ENCODE results near the gene CFLAR. TPM values are rescaled to one million over a fixed set of nuclear protein-coding genes. Genes with fewer than 3 reads are reported as not detected.

CFLAR gene
- total RNA-seq, 1 donor from 2014 or later, result 62.6 TPM

- H3K9ac ChIP-seq (ENCODE audit: low read depth in 1 of 3, low read length in 3 of 3), result no peak overlapping the region
- no peaks in the 10 kb centered on the region for H3K9me3 ChIP-seq (ENCODE audit: control insufficient read depth in 3 of 3, low read length in 3 of 3)
- H3K4me1 ChIP-seq (ENCODE audit: control insufficient read depth in 3 of 3, insufficient read depth in 3 of 3, low read length in 3 of 3), result no peaks in the 10 kb centered on the region
- H3K27ac ChIP-seq (ENCODE audit: low read depth, low read length), result no peak overlapping the region
- no peak overlapping the region for H3K4me3 ChIP-seq (ENCODE audit: low read length in 3 of 3)
- no peaks in the 10 kb centered on the region for H3K27me3 ChIP-seq (ENCODE audit: control insufficient read depth in 3 of 3, insufficient read depth in 3 of 3, low read length in 3 of 3)
- no peaks in the 10 kb centered on the region for H3K36me3 ChIP-seq (ENCODE audit: control insufficient read depth in 3 of 3, insufficient read depth in 3 of 3, low read length in 3 of 3)
Observed at GRCh38 chr2:201100497-201100896, 15.5 kb upstream of the CFLAR start.

GRCh38 chr2:201105759-201106158 lies 10.2 kb upstream of the CFLAR start:
- no peak overlapping the region for H3K27ac ChIP-seq (ENCODE audit: low read depth, low read length)
- H3K4me3 ChIP-seq (ENCODE audit: low read length in 3 of 3), result no peak overlapping the region
- peaks cover 2 to 7% (median 4%) of the 10 kb centered on the region in 3 donors for H3K4me1 ChIP-seq (ENCODE audit: control insufficient read depth in 3 of 3, insufficient read depth in 3 of 3, low read length in 3 of 3)
- no peak overlapping the region for H3K9ac ChIP-seq (ENCODE audit: low read depth in 1 of 3, low read length in 3 of 3)
- no peaks in the 10 kb centered on the region for H3K27me3 ChIP-seq (ENCODE audit: control insufficient read depth in 3 of 3, insufficient read depth in 3 of 3, low read length in 3 of 3)
- no peaks in the 10 kb centered on the region for H3K36me3 ChIP-seq (ENCODE audit: control insufficient read depth in 3 of 3, insufficient read depth in 3 of 3, low read length in 3 of 3)
- H3K9me3 ChIP-seq (ENCODE audit: control insufficient read depth in 3 of 3, low read length in 3 of 3), result no peaks in the 10 kb centered on the region

DNA sequence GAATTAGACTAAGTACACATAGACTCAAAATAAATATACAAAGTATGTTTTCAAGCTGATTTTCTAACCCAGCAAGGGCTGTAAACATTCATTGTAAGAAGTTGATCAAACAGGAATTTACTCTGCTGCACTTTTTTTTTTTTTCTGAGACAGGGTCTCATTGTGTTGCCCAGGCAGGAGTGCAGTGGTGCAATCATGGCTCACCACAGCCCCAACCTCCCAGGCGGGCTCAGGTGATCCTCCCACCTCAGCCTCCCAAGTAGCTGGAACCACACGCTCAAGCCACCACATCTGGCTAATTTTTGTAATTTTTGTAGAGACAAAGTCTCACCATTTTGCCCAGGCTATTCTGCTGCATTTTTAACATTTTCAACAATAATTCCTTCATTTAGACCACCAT lies 8.3 kb upstream of the CFLAR start:
- Histone ChIP-seq H3K4me3 (ENCODE audit: low read length in 3 of 3) (no peak overlapping the region), H3K36me3 (ENCODE audit: control insufficient read depth in 3 of 3, insufficient read depth in 3 of 3, low read length in 3 of 3) (no peaks in the 10 kb centered on the region), H3K4me1 (ENCODE audit: control insufficient read depth in 3 of 3, insufficient read depth in 3 of 3, low read length in 3 of 3) (peaks cover 2 to 13% (median 4%) of the 10 kb centered on the region in 3 donors), H3K9ac (ENCODE audit: low read depth in 1 of 3, low read length in 3 of 3) (no peak overlapping the region), H3K27ac (ENCODE audit: low read depth, low read length) (no peak overlapping the region), H3K9me3 (ENCODE audit: control insufficient read depth in 3 of 3, low read length in 3 of 3) (no peaks in the 10 kb centered on the region), H3K27me3 (ENCODE audit: control insufficient read depth in 3 of 3, insufficient read depth in 3 of 3, low read length in 3 of 3) (no peaks in the 10 kb centered on the region)

- H3K36me3 ChIP-seq (ENCODE audit: control insufficient read depth in 3 of 3, insufficient read depth in 3 of 3, low read length in 3 of 3), result no peaks in the 10 kb centered on the region
Observed at GRCh38 chr2:201108341-201108740, 7.6 kb upstream of the CFLAR start.

DNA sequence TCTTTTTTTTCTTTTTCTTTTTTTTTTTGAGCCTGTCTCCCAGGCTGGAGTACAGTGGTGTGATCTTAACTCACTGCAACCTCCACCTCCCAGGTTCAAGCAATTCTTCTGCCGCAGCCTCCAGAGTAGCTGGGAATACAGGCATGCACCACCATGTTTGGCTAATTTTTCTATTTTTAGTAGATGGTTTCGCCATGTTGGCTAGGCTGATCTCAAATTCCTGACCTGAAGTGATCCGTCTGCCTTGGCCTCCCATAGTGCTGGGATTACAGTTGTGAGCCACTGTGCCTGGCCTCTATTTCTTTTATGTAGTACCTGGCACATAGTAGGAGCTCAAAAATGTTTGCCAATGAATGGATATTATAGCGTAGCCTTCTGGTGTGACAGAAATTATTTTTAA lies 6.8 kb upstream of the CFLAR start:
- Histone ChIP-seq H3K36me3 (ENCODE audit: control insufficient read depth in 3 of 3, insufficient read depth in 3 of 3, low read length in 3 of 3) (no peaks in the 10 kb centered on the region), H3K9me3 (ENCODE audit: control insufficient read depth in 3 of 3, low read length in 3 of 3) (no peaks in the 10 kb centered on the region), H3K4me1 (ENCODE audit: control insufficient read depth in 3 of 3, insufficient read depth in 3 of 3, low read length in 3 of 3) (peaks cover 2 to 13% (median 4%) of the 10 kb centered on the region in 3 donors), H3K9ac (ENCODE audit: low read depth in 1 of 3, low read length in 3 of 3) (no peak overlapping the region), H3K4me3 (ENCODE audit: low read length in 3 of 3) (no peak overlapping the region), H3K27me3 (ENCODE audit: control insufficient read depth in 3 of 3, insufficient read depth in 3 of 3, low read length in 3 of 3) (no peaks in the 10 kb centered on the region), H3K27ac (ENCODE audit: low read depth, low read length) (no peak overlapping the region)

More at GRCh38 chr2:201108341-201108740, 7.6 kb upstream of the CFLAR start:
- Histone ChIP-seq H3K4me1 (ENCODE audit: control insufficient read depth in 3 of 3, insufficient read depth in 3 of 3, low read length in 3 of 3) (peaks cover 2 to 13% (median 4%) of the 10 kb centered on the region in 3 donors), H3K27ac (ENCODE audit: low read depth, low read length) (no peak overlapping the region), H3K9ac (ENCODE audit: low read depth in 1 of 3, low read length in 3 of 3) (no peak overlapping the region), H3K4me3 (ENCODE audit: low read length in 3 of 3) (no peak overlapping the region), H3K9me3 (ENCODE audit: control insufficient read depth in 3 of 3, low read length in 3 of 3) (no peaks in the 10 kb centered on the region), H3K27me3 (ENCODE audit: control insufficient read depth in 3 of 3, insufficient read depth in 3 of 3, low read length in 3 of 3) (no peaks in the 10 kb centered on the region)

DNA sequence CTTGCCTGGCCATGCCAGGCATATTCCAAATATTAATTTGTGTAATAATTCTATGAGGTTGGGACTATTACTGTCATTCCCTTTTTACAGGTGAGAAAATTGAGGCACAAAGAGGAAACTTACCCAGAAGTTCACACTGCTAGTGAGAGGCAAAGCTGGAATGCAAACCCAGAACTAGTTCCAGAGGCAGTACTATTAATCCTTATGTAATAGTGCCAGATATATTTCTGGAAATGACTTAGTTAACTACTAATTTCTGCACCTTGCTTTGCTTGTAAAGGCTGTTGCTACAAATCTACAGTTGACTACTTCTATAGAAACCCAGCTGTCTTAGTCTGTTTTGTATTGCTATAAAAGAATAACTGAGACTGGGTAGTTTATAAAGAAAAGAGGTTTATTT lies 5.3 kb upstream of the CFLAR start:
- peak overlapping the region; percentile 85 for H3K27ac ChIP-seq (ENCODE audit: low read depth, low read length)
- H3K9ac ChIP-seq (ENCODE audit: low read depth in 1 of 3, low read length in 3 of 3), result peak overlapping the region in 2 of 3 donors; percentile 0 to 45
- no peaks in the 10 kb centered on the region for H3K9me3 ChIP-seq (ENCODE audit: control insufficient read depth in 3 of 3, low read length in 3 of 3)
- H3K4me3 ChIP-seq (ENCODE audit: low read length in 3 of 3), result no peak overlapping the region
- H3K27me3 ChIP-seq (ENCODE audit: control insufficient read depth in 3 of 3, insufficient read depth in 3 of 3, low read length in 3 of 3), result no peaks in the 10 kb centered on the region
- H3K36me3 ChIP-seq (ENCODE audit: control insufficient read depth in 3 of 3, insufficient read depth in 3 of 3, low read length in 3 of 3), result no peaks in the 10 kb centered on the region
- peaks cover 2 to 13% (median 8%) of the 10 kb centered on the region in 3 donors for H3K4me1 ChIP-seq (ENCODE audit: control insufficient read depth in 3 of 3, insufficient read depth in 3 of 3, low read length in 3 of 3)

DNA sequence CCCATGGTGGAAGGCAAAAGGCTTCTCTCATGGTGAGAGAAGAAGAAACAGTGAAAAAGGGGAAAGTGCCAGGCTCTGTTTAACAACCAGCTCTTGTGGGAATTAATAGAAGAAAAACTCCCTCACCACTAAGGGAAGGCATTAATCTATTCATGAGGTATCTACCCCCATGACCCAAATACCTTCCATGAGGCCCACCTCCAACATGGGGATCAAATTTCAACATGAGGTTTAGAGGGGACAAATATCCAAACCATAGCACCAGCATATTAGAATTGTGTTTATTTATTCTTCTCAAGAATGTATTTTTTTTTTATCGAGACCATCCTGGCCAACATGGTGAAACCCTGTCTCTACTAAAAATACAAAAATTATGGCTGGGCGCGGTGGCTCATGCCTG lies 4.9 kb upstream of the CFLAR start:
- H3K4me3 ChIP-seq (ENCODE audit: low read length in 3 of 3), result no peak overlapping the region
- no peaks in the 10 kb centered on the region for H3K27me3 ChIP-seq (ENCODE audit: control insufficient read depth in 3 of 3, insufficient read depth in 3 of 3, low read length in 3 of 3)
- peak overlapping the region; percentile 85 for H3K27ac ChIP-seq (ENCODE audit: low read depth, low read length)
- peaks cover 2 to 13% (median 8%) of the 10 kb centered on the region in 3 donors for H3K4me1 ChIP-seq (ENCODE audit: control insufficient read depth in 3 of 3, insufficient read depth in 3 of 3, low read length in 3 of 3)
- no peaks in the 10 kb centered on the region for H3K9me3 ChIP-seq (ENCODE audit: control insufficient read depth in 3 of 3, low read length in 3 of 3)
- H3K36me3 ChIP-seq (ENCODE audit: control insufficient read depth in 3 of 3, insufficient read depth in 3 of 3, low read length in 3 of 3), result peaks cover 0 to under 1% (median 0%) of the 10 kb centered on the region in 3 donors
- H3K9ac ChIP-seq (ENCODE audit: low read depth in 1 of 3, low read length in 3 of 3), result peak overlapping the region in 1 of 3 donors; percentile 45

DNA sequence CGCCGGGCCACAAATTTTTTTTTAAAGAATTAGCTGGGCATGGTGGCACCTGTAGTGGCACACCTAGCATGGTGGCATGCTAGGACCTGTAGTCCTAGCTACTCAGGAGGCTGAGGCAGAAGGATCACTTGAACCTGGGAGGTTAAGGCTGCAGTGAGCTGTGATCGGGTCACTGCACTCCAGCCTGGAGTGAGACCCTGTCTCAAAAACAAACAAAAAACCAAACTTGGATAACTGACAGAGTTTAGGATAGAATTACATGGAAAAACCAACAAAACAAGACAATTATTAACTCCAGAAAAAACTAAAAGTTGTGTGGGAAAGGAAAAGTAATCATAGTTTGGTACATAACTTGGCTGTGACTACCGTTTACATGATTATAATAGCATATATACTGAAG lies 1.6 kb upstream of the CFLAR start:
- no peak overlapping the region for H3K27ac ChIP-seq (ENCODE audit: low read depth, low read length)
- H3K4me3 ChIP-seq (ENCODE audit: low read length in 3 of 3), result no peak overlapping the region
- no peaks in the 10 kb centered on the region for H3K27me3 ChIP-seq (ENCODE audit: control insufficient read depth in 3 of 3, insufficient read depth in 3 of 3, low read length in 3 of 3)
- peaks cover 7 to 20% (median 8%) of the 10 kb centered on the region in 3 donors for H3K4me1 ChIP-seq (ENCODE audit: control insufficient read depth in 3 of 3, insufficient read depth in 3 of 3, low read length in 3 of 3)
- no peaks in the 10 kb centered on the region for H3K9me3 ChIP-seq (ENCODE audit: control insufficient read depth in 3 of 3, low read length in 3 of 3)
- H3K9ac ChIP-seq (ENCODE audit: low read depth in 1 of 3, low read length in 3 of 3), result no peak overlapping the region
- H3K36me3 ChIP-seq (ENCODE audit: control insufficient read depth in 3 of 3, insufficient read depth in 3 of 3, low read length in 3 of 3), result peaks cover 0 to 2% (median 0%) of the 10 kb centered on the region in 3 donors

- Histone ChIP-seq H3K27me3 (ENCODE audit: control insufficient read depth in 3 of 3, insufficient read depth in 3 of 3, low read length in 3 of 3) (no peaks in the 10 kb centered on the region), H3K36me3 (ENCODE audit: control insufficient read depth in 3 of 3, insufficient read depth in 3 of 3, low read length in 3 of 3) (peaks cover 0 to 2% (median 0%) of the 10 kb centered on the region in 3 donors), H3K4me1 (ENCODE audit: control insufficient read depth in 3 of 3, insufficient read depth in 3 of 3, low read length in 3 of 3) (peaks cover 6 to 21% (median 7%) of the 10 kb centered on the region in 3 donors), H3K27ac (ENCODE audit: low read depth, low read length) (peak overlapping the region; percentile 98), H3K9me3 (ENCODE audit: control insufficient read depth in 3 of 3, low read length in 3 of 3) (no peaks in the 10 kb centered on the region), H3K4me3 (ENCODE audit: low read length in 3 of 3) (no peak overlapping the region), H3K9ac (ENCODE audit: low read depth in 1 of 3, low read length in 3 of 3) (no peak overlapping the region)
Observed at GRCh38 chr2:201114846-201115245, 1.1 kb upstream of the CFLAR start.

DNA sequence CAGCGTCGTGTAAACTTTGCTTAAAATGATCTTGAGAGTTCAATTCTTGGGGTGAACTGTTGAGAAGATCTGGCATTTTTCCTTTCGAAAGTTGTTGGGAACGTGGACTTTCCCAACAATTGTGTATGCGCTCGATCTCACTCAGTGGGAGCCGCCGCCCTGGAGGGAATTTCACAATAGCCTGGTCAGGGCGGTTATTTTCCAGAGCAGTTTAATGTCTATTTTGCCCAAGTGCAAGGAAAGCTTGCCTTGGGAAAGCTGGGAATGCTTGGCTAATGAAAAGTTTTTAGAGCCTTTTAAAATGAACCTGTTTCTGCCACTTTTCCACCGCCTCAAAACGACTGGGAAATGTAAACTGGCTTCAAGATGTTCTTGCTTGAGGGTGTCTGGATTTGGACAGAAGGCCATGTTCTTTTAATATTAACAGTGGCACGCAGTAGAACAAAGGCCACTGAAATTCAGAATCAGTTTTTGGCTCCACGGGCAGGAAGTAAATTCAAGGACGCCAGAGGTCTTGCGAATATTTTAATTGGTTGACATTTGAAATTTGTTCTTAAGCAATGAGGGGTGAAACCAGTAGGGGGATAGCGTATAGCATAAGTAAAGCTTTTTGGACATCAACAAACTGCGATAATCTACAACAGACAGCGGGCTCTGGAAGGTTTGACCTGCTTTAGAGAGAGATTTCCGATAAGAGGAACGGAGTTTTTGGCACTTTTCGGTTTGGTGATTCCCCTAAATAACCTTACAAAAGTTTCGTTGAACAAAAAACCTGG lies 1.2 kb downstream of the CFLAR start:
- peaks cover 16 to 25% (median 20%) of the 10 kb centered on the region in 3 donors for H3K4me1 ChIP-seq (ENCODE audit: control insufficient read depth in 3 of 3, insufficient read depth in 3 of 3, low read length in 3 of 3)

More for the DNA sequence above, 1.2 kb downstream of the CFLAR start:
- H3K4me3 ChIP-seq (ENCODE audit: low read length in 3 of 3), result peak overlapping the region; percentile 87 to 91 (median 90)
- peak overlapping the region; percentile 98 for H3K27ac ChIP-seq (ENCODE audit: low read depth, low read length)
- H3K36me3 ChIP-seq (ENCODE audit: control insufficient read depth in 3 of 3, insufficient read depth in 3 of 3, low read length in 3 of 3), result peaks cover 0 to 2% (median 0%) of the 10 kb centered on the region in 3 donors
- no peaks in the 10 kb centered on the region for H3K9me3 ChIP-seq (ENCODE audit: control insufficient read depth in 3 of 3, low read length in 3 of 3)
- no peaks in the 10 kb centered on the region for H3K27me3 ChIP-seq (ENCODE audit: control insufficient read depth in 3 of 3, insufficient read depth in 3 of 3, low read length in 3 of 3)
- peak overlapping the region; percentile 93 to 99 (median 98) for H3K9ac ChIP-seq (ENCODE audit: low read depth in 1 of 3, low read length in 3 of 3)

Measured in skeletal muscle tissue (tissue), 4 donors.